IMR-90 (cell line): ENCODE results near the gene AKAP6. TPM values are rescaled to one million over a fixed set of nuclear protein-coding genes. Genes with fewer than 3 reads are reported as not detected.

Experiments
- ATAC-seq: fragments of 200-7000 bp; cut with Tn5 transposase; 2 replicates; pipeline ENCODE4 v1.9.1; 2020; ENCODE audit warnings: low read depth, mild to moderate bottlenecking, moderate library complexity
- BruUV-seq: library from RNA; stranded (reverse); fragments of 400-500 nt; replicated peaks from 2 replicates; lab custom pipeline; 2021; lab: Mats Ljungman, UMichigan
- CTCF ChIA-PET: fragments of 300-600 bp; formaldehyde crosslinking; extraction: SDS; loops from one replicate; lab custom pipeline; 2021; ENCODE audit warnings: antibody characterized with exemption; lab: Yijun Ruan, JAX
- POLR2A ChIA-PET: fragments of 300-600 bp; sonication (Branson Sonifier 250); formaldehyde crosslinking; loops from one replicate; lab custom pipeline; 2022; ENCODE audit warnings: antibody characterized with exemption; ENCODE audit not compliant: unreplicated experiment; lab: Charles Lee
- DNase-seq: peaks from one replicate; pipeline ENCODE4 v3.0.0; 2013
- H2AFZ ChIP-seq: replicated peaks from 2 replicates; pipeline ENCODE3; 2013; ENCODE audit warnings: low read length, mild to moderate bottlenecking; ENCODE audit not compliant: poor library complexity
- H2AK5ac ChIP-seq: 2 replicates; pipeline ENCODE4 v1.6.1; 2013; ENCODE audit warnings: low read depth, low read length, inconsistent platforms
- H2AK9ac ChIP-seq: replicated peaks from 2 replicates; pipeline ENCODE3; 2013; ENCODE audit warnings: mild to moderate bottlenecking, low read depth, low read length, moderate library complexity; ENCODE audit not compliant: poor library complexity
- H2BK120ac ChIP-seq: 2 replicates; pipeline ENCODE4 v1.6.1; 2013; ENCODE audit warnings: low read depth, low read length, inconsistent platforms
- H2BK15ac ChIP-seq: 3 replicates; pipeline ENCODE4 v1.6.1; 2013; ENCODE audit warnings: low read depth, low read length, inconsistent platforms
- H2BK20ac ChIP-seq: 2 replicates; pipeline ENCODE4 v1.6.1; 2013; ENCODE audit warnings: low read depth, mild to moderate bottlenecking, inconsistent platforms, low read length, moderate library complexity
- H2BK5ac ChIP-seq: 2 replicates; pipeline ENCODE4 v1.6.1; 2013; ENCODE audit warnings: mild to moderate bottlenecking, low read depth, low read length, inconsistent platforms; ENCODE audit not compliant: poor library complexity, severe bottlenecking
- H3K14ac ChIP-seq: replicated peaks from 2 replicates; pipeline ENCODE4 v1.6.1; 2013; ENCODE audit warnings: low read depth, low read length, inconsistent platforms
- H3K18ac ChIP-seq: 2 replicates; pipeline ENCODE4 v1.6.1; 2013; ENCODE audit warnings: low read depth, low read length, control low read depth
- H3K23ac ChIP-seq: 2 replicates; pipeline ENCODE4 v1.6.1; 2013; ENCODE audit warnings: low read depth, low read length, inconsistent platforms
- H3K27ac ChIP-seq: 2 replicates; pipeline ENCODE4 v1.5.1; 2013; ENCODE audit warnings: mild to moderate bottlenecking, control low read depth, low read length; ENCODE audit not compliant: insufficient read depth
- H3K27me3 ChIP-seq: 2 replicates; pipeline ENCODE4 v1.6.1; 2013; ENCODE audit warnings: low read length; ENCODE audit not compliant: control insufficient read depth, insufficient read depth
- H3K36me3 ChIP-seq: 2 replicates; pipeline ENCODE4 v1.6.1; 2013; ENCODE audit warnings: low read length, mixed read lengths; ENCODE audit not compliant: control insufficient read depth, insufficient read depth
- H3K4ac ChIP-seq: 2 replicates; pipeline ENCODE4 v1.6.1; 2013; ENCODE audit warnings: low read depth, low read length, inconsistent platforms
- H3K4me1 ChIP-seq: 2 replicates; pipeline ENCODE4 v1.6.1; 2013; ENCODE audit warnings: low read length, mixed read lengths; ENCODE audit not compliant: control insufficient read depth, insufficient read depth
- H3K4me2 ChIP-seq: 2 replicates; pipeline ENCODE4 v1.6.1; 2013; ENCODE audit warnings: low read depth, mild to moderate bottlenecking, control low read depth, low read length, moderate library complexity
- H3K4me3 ChIP-seq: 2 replicates; pipeline ENCODE4 v1.5.1; 2013; ENCODE audit warnings: low read depth, mild to moderate bottlenecking, control low read depth, low read length, moderate library complexity; ENCODE audit not compliant: insufficient read depth
- H3K56ac ChIP-seq: 2 replicates; pipeline ENCODE4 v1.6.1; 2013; ENCODE audit warnings: low read length, inconsistent platforms; ENCODE audit not compliant: insufficient read depth; ENCODE audit errors: extremely low read depth
- H3K79me1 ChIP-seq, 2 experiments: 2 replicates each; pipeline ENCODE4 v1.6.1; 2013; ENCODE audit warnings: low read length in 2 of 2, inconsistent platforms in 1 of 2, low read depth in 1 of 2
- H3K9ac ChIP-seq: 2 replicates; pipeline ENCODE4 v1.6.1; 2013; ENCODE audit warnings: low read depth, low read length, control low read depth
- H3K9me1 ChIP-seq: 2 replicates; pipeline ENCODE4 v1.6.1; 2013; ENCODE audit warnings: low read length, inconsistent platforms; ENCODE audit not compliant: insufficient read depth
- H3K9me3 ChIP-seq: 2 replicates; pipeline ENCODE4 v1.6.1; 2013; ENCODE audit warnings: low read length; ENCODE audit not compliant: control insufficient read depth, insufficient read depth
- H4K20me1 ChIP-seq: 2 replicates; pipeline ENCODE4 v1.6.1; 2013; ENCODE audit warnings: low read length, inconsistent platforms; ENCODE audit not compliant: insufficient read depth
- H4K5ac ChIP-seq: 2 replicates; pipeline ENCODE4 v1.6.1; 2013; ENCODE audit warnings: mild to moderate bottlenecking, low read depth, low read length, control low read depth
- H4K8ac ChIP-seq, 2 experiments: 2 replicates each; pipeline ENCODE4 v1.6.1; 2013; ENCODE audit warnings: low read depth in 2 of 2, low read length in 2 of 2, control low read depth in 1 of 2, inconsistent platforms in 1 of 2
- H4K91ac ChIP-seq: 2 replicates; pipeline ENCODE4 v1.6.1; 2013; ENCODE audit warnings: low read depth, low read length, inconsistent platforms; ENCODE audit not compliant: insufficient read depth
- BHLHE40 ChIP-seq: fragments of 150-350 bp; IDR thresholded peaks from 2 replicates; pipeline ENCODE4 v1.6.1; 2016; ENCODE audit warnings: mild to moderate bottlenecking, low read depth, low read length
- CEBPB ChIP-seq: IDR thresholded peaks from 2 replicates; pipeline ENCODE4 v1.6.1; 2012; ENCODE audit warnings: low read depth, low read length, improper control_type of control experiment
- CTCF ChIP-seq: conservative IDR thresholded peaks from 2 replicates; pipeline ENCODE4 v1.5.1; 2012; ENCODE audit warnings: mild to moderate bottlenecking, low read depth, low read length, improper control_type of control experiment
- FOS ChIP-seq: fragments of 150-350 bp; IDR thresholded peaks from 2 replicates; pipeline ENCODE4 v1.6.1; 2016; ENCODE audit warnings: low read depth, low read length
- RAD21 ChIP-seq: IDR thresholded peaks from 2 replicates; pipeline ENCODE4 v1.6.1; 2012; ENCODE audit warnings: low read length, improper control_type of control experiment
- SMC3 ChIP-seq: fragments of 150-350 bp; IDR thresholded peaks from 2 replicates; pipeline ENCODE4 v1.6.1; 2016; ENCODE audit warnings: low read depth, mild to moderate bottlenecking, antibody characterized with exemption, low read length, moderate library complexity
- WGBS, 2 experiments: methylation state at CpG; one replicate each; pipeline versions ENCODE4 v1.1.5 to v1.1.7; 2013; ENCODE audit warnings: missing lambda C conversion rate in 2 of 2; ENCODE audit not compliant: insufficient read length in 1 of 2; ENCODE audit errors: extremely low coverage in 2 of 2; 5-methylcytosine and 5-hydroxymethylcytosine counted together
- dilution Hi-C: fragments of 300-500 bp; cut with HindIII; formaldehyde crosslinking; loops from one replicate; pipeline ENCODE4 v1.14.3; 2018; ENCODE audit warnings: low sequenced_read_pairs; ENCODE audit not compliant: unreplicated experiment
- in situ Hi-C: fragments of 300-500 bp; cut with MboI; formaldehyde crosslinking; loops from 3 replicates; pipeline ENCODE4 v1.14.3; 2019; ENCODE audit warnings: low sequenced_read_pairs, inconsistent platforms, mixed read lengths
- intact Hi-C: fragments of 100-400 bp; cut with micrococcal nuclease; formaldehyde crosslinking; loops from 2 replicates; pipeline ENCODE4 v1.10.0; 2022
- polyA plus RNA-seq, 3 experiments: library from polyadenylated mRNA; depleted of rRNA; stranded (reverse); fragments of >200 nt; gene quantifications; 2 replicates each; pipeline ENCODE4 v1.2.3, GENCODE V29; 2012; ENCODE audit warnings: low replicate concordance in 1 of 3
- total RNA-seq: library from RNA; depleted of rRNA; stranded (reverse); fragments of >200 nt; gene quantifications from 2 replicates; pipeline ENCODE4 v1.2.3, GENCODE V29; 2012

AKAP6 gene
- total and polyA plus RNA-seq, 2 of the 4 experiments (the other 2 are of a cell fraction): 0.22 to 1.6 TPM

DNA sequence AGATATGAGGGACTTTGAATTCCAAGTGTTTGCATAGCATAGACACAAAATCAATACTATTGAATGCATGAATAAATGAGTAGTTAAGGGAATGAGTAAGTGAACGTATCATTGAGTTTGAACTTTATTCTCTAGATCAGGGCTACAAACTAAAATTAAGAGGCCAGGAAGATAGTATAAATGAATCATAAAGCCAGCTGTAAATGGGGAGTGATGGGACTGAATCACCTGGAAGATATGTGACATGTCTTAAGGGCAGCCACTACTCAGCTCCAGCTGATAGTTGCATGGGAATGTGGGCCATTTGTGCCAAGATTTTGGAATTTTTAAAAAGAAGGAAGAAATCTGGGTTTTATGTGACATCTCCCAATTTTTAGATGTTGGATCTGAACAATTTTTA, 229.9 kb downstream of the AKAP6 start:
- ATAC-seq (no peak), DNase-seq (peak; percentile 19)
- H2BK120ac ChIP-seq: no peak overlapping the region
- TF ChIP-seq CTCF (no peak), FOS (no peak), CEBPB (no peak), SMC3 (no peak), BHLHE40 (no peak), RAD21 (no peak)
- no peaks in the 10 kb centered on the region for H3K36me3 ChIP-seq
- no peaks in the 10 kb centered on the region for H3K4me1 ChIP-seq
- intact Hi-C loops: no loop called here
- 0 out of 3 replicates have a peak overlapping the region, but pooled peaks have one; percentile 57 for H2BK15ac ChIP-seq
- H2BK20ac ChIP-seq: no peak overlapping the region
- no peak overlapping the region for H3K23ac ChIP-seq
- no peaks in the 10 kb centered on the region for H3K27me3 ChIP-seq
- H2AK5ac ChIP-seq: no peak overlapping the region
- no peak overlapping the region for H4K8ac ChIP-seq
- H3K56ac ChIP-seq: no peak overlapping the region
- dilution Hi-C loops: no loop called here
- CTCF ChIA-PET: interaction anchor here (0.6 to 2.7 kb wide), 4 partner anchors 9 to 304 kb away, joined by 3 to 10 read pairs (median 6); no protein-coding TSS in a partner anchor
- no peaks in the 10 kb centered on the region for H4K20me1 ChIP-seq
- no peak overlapping the region for H3K14ac ChIP-seq
- in situ Hi-C loops: loop anchor here (10.0 kb wide), 1 partner anchor 494 kb away; no protein-coding TSS in a partner anchor
- no CpG with 5 or more reads among the region's 1 CpG for WGBS, 2 experiments
- no peak overlapping the region for H3K9ac ChIP-seq
- no peaks in the 10 kb centered on the region for H3K79me1 ChIP-seq
- no peak overlapping the region for H4K5ac ChIP-seq
- H4K91ac ChIP-seq: no peak overlapping the region
- H3K4me2 ChIP-seq: no peak overlapping the region
- no peak overlapping the region for H3K4ac ChIP-seq
- H3K4me3 ChIP-seq: no peak overlapping the region
- H2AFZ ChIP-seq: no peak overlapping the region
- H3K9me3 ChIP-seq: no peaks in the 10 kb centered on the region
- peak overlapping the region; percentile 44 for H2BK5ac ChIP-seq
- H3K9me1 ChIP-seq: 0 out of 2 replicates have a peak, but pooled peaks cover 3% of the 10 kb centered on the region
- H3K27ac ChIP-seq: no peak overlapping the region
- BruUV-seq: no TSS peak
- no peak overlapping the region for H2AK9ac ChIP-seq
- POLR2A ChIA-PET: no interaction called here
- no peak overlapping the region for H3K18ac ChIP-seq
